A549 (cell line): ENCODE results near the gene LRRC40. TPM values are rescaled to one million over a fixed set of nuclear protein-coding genes. Genes with fewer than 3 reads are reported as not detected.

Experiments
- ATAC-seq, 2 experiments: fragments of 200-7000 bp in 1 of 2; fragments of >200 bp in 1 of 2; cut with Nextera tagmentation in 1 of 2; cut with Tn5 transposase in 1 of 2; 3 replicates each; pipeline versions ENCODE4 v1.8.0 to v1.9.1; 2018 to 2020; ENCODE audit warnings: mild to moderate bottlenecking in 1 of 2, moderate library complexity in 1 of 2
- CTCF ChIA-PET: fragments of 300-600 bp; sonication (Branson Sonifier 250); formaldehyde crosslinking; extraction: SDS; loops from one replicate; lab custom pipeline; 2021; ENCODE audit warnings: antibody characterized with exemption, inconsistent platforms; lab: Yijun Ruan, JAX
- POLR2A ChIA-PET: fragments of 350-600 bp; formaldehyde crosslinking; extraction: SDS; loops from one replicate; lab custom pipeline; 2021; ENCODE audit warnings: antibody characterized with exemption, inconsistent platforms; lab: Yijun Ruan, JAX
- DNase-seq, 2 experiments: peaks; one replicate each; pipeline versions ENCODE4 v3.0.0 to v3.0.0-alpha.2; 2011 to 2016; ENCODE audit warnings: low read depth in 1 of 2, low spot score in 1 of 2
- FAIRE-seq: peaks from 2 replicates; lab custom pipeline; 2011; peaks lifted over from hg19 to GRCh38; lab: Jason Lieb, UNC
- H3K27ac ChIP-seq, 2 experiments: fragments of >200 bp; sonication (Bioruptor Twin); formaldehyde crosslinking; 3 replicates each; pipeline ENCODE4 v1.5.1; 2016 to 2017
- H3K4me1 ChIP-seq: fragments of >200 bp; sonication (Bioruptor Twin); formaldehyde crosslinking; 3 replicates; pipeline ENCODE4 v1.6.1; 2016
- H3K4me2 ChIP-seq: fragments of >200 bp; sonication (Bioruptor Twin); formaldehyde crosslinking; 3 replicates; pipeline ENCODE4 v1.6.1; 2016
- H3K4me3 ChIP-seq: fragments of >200 bp; sonication (Bioruptor Twin); formaldehyde crosslinking; 3 replicates; pipeline ENCODE4 v1.5.1; 2016
- H3K9me3 ChIP-seq: fragments of >200 bp; sonication (Bioruptor Twin); formaldehyde crosslinking; 3 replicates; pipeline ENCODE4 v1.6.1; 2016
- BCL3 ChIP-seq: fragments of >200 bp; sonication (Bioruptor Twin); formaldehyde crosslinking; IDR thresholded peaks from 3 replicates; pipeline ENCODE4 v1.6.1; 2016
- BHLHE40 ChIP-seq: IDR thresholded peaks from 2 replicates; pipeline ENCODE4 v1.6.1; 2012; ENCODE audit warnings: low read depth, low read length, inconsistent platforms
- CHD4 ChIP-seq: fragments of 200-600 bp; sonication (generic); IDR thresholded peaks from 2 replicates; pipeline ENCODE4 v1.6.1; 2016; ENCODE audit warnings: antibody characterized with exemption, mild to moderate bottlenecking, borderline replicate concordance
- EHMT2 ChIP-seq: fragments of 200-600 bp; sonication (generic); IDR thresholded peaks from 2 replicates; pipeline ENCODE4 v1.6.1; 2016; ENCODE audit warnings: antibody characterized with exemption, low read depth, mild to moderate bottlenecking, moderate library complexity
- ELK1 ChIP-seq: fragments of 150-350 bp; IDR thresholded peaks from 2 replicates; pipeline ENCODE4 v1.6.1; 2014; ENCODE audit warnings: low read depth, mild to moderate bottlenecking, low read length
- FOSL2 ChIP-seq, 2 experiments: fragments of 450-650 bp in 1 of 2; fragments of >200 bp in 1 of 2; sonication (Bioruptor Twin) in 1 of 2; formaldehyde crosslinking; IDR thresholded peaks; 2 replicates each; pipeline versions ENCODE4 v1.5.0 to v1.6.1; 2016 to 2020; ENCODE audit warnings: mild to moderate bottlenecking in 1 of 2, moderate library complexity in 1 of 2
- GATA3 ChIP-seq: IDR thresholded peaks from 2 replicates; pipeline ENCODE4 v1.6.1; 2012; ENCODE audit warnings: borderline replicate concordance
- HDAC2 ChIP-seq: fragments of 200-600 bp; sonication (generic); IDR thresholded peaks from 2 replicates; pipeline ENCODE4 v1.6.1; 2016
- HEYL ChIP-seq: fragments of 250-450 bp; sonication (Bioruptor Pico); IDR thresholded peaks from 2 replicates; pipeline ENCODE4 v1.8.0; 2021; ENCODE audit warnings: mild to moderate bottlenecking, moderate library complexity
- HOXB13 ChIP-seq: fragments of 250-450 bp; sonication (Bioruptor Pico); IDR thresholded peaks from 2 replicates; pipeline ENCODE4 v1.5.0; 2020; ENCODE audit warnings: low read depth, mild to moderate bottlenecking, moderate library complexity
- JUN ChIP-seq, 2 experiments: fragments of >200 bp; sonication (Bioruptor Twin); formaldehyde crosslinking; IDR thresholded peaks; 2 replicates in 1 of 2; 3 replicates in 1 of 2; pipeline ENCODE4 v1.6.1; 2016 to 2017
- KDM5A ChIP-seq: fragments of 200-600 bp; sonication (generic); IDR thresholded peaks from 2 replicates; pipeline ENCODE4 v1.6.1; 2016; ENCODE audit warnings: antibody characterized with exemption, mild to moderate bottlenecking
- MAZ ChIP-seq: fragments of 150-350 bp; IDR thresholded peaks from 2 replicates; pipeline ENCODE4 v1.6.1; 2014; ENCODE audit warnings: antibody characterized with exemption, low read depth, low read length, borderline replicate concordance
- NFE2L2 ChIP-seq: fragments of 150-350 bp; conservative IDR thresholded peaks from 2 replicates; pipeline ENCODE4 v1.6.1; 2014; ENCODE audit warnings: low read length
- ZFP36 ChIP-seq: fragments of 450-650 bp; IDR thresholded peaks from 2 replicates; pipeline ENCODE4 v1.6.1; 2014; ENCODE audit warnings: borderline replicate concordance; ENCODE audit not compliant: partially characterized antibody
- ZNF302 ChIP-seq: fragments of 250-450 bp; sonication (Bioruptor Pico); IDR thresholded peaks from 2 replicates; pipeline ENCODE4 v1.9.0; 2021; ENCODE audit warnings: inconsistent platforms, mild to moderate bottlenecking, moderate library complexity
- WGBS: methylation state at CpG from one replicate; pipeline ENCODE4 v1.1.6; 2017; ENCODE audit errors: missing lambda C conversion rate; 5-methylcytosine and 5-hydroxymethylcytosine counted together
- polyA plus RNA-seq, 4 experiments: library from polyadenylated mRNA; depleted of rRNA in 3 of 4; stranded (reverse); fragments of >200 nt; fragmentation: RNase III in 1 of 4; extraction: RNeasy Plus Mini Kit Qiagen cat#74134 plus additional on column Dnase treatment in 1 of 4; gene quantifications; 2 replicates in 3 of 4; 3 replicates in 1 of 4; pipeline ENCODE4 v1.2.3, GENCODE V29; 2011 to 2017
- TF ChIP-seq, protein P1 (sequence below): fragments of >200 bp; sonication (Bioruptor Twin); formaldehyde crosslinking; IDR thresholded peaks from 3 replicates; pipeline ENCODE4 v1.5.1; 2016
- TF ChIP-seq, protein P2 (sequence below): fragments of 250-450 bp; sonication (Bioruptor Pico); IDR thresholded peaks from 2 replicates; pipeline ENCODE4 v1.5.0; 2020; ENCODE audit warnings: low read depth, mild to moderate bottlenecking, moderate library complexity
- TF ChIP-seq, protein P3 (sequence below): fragments of 450-650 bp; IDR thresholded peaks from 2 replicates; pipeline ENCODE4 v1.6.1; 2014; ENCODE audit warnings: antibody characterized with exemption
- TF ChIP-seq, protein P4 (sequence below): fragments of >200 bp; sonication (Bioruptor Twin); formaldehyde crosslinking; IDR thresholded peaks from 2 replicates; pipeline ENCODE4 v1.6.1; 2016

LRRC40 gene
- polyA plus RNA-seq, 2 of the 4 experiments (the other 2 are of a cell fraction), result 10.6 to 25.3 TPM

GRCh38 chr1:70134148-70134547 lies 71.2 kb downstream of the LRRC40 start:
- ChIA-PET POLR2A (no interaction called here), CTCF (interaction anchor here (0.6 to 1.3 kb wide), 3 partner anchors 352 to 470 kb away, joined by 3 to 4 read pairs (median 3); no protein-coding TSS in a partner anchor)
- DNase-seq, result no peak
- no peaks in the 10 kb centered on the region for H3K4me1 ChIP-seq
- no peak overlapping the region for H3K27ac ChIP-seq
- H3K4me2 ChIP-seq, result no peak overlapping the region
- no peak for TF ChIP-seq MAZ
- no peak for ATAC-seq
- no peaks in the 10 kb centered on the region for H3K9me3 ChIP-seq
- 56% methylated on average over 3 of the region's 3 CpGs for WGBS
- no peak for FAIRE-seq
- no peak overlapping the region for H3K4me3 ChIP-seq

DNA sequence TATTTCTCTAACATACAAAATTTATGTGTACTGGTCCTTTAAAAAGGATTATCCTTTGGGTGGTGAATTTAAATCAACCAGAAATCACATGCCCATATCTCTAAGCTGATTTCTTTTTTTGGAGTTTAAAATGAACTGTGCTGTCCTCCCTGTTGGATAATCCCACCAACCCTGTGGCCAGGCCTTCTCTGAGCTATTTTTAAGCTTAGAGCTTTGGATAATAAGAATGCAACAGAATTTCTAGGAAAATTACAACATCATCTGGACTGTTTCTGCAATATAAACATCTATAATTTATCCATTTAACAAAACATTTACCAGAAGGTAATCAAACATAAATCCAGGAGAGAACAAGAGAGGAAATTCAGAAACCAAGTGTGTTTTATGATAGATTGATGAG lies 88.3 kb downstream of the LRRC40 start:
- Histone ChIP-seq H3K4me1 (no peaks in the 10 kb centered on the region), H3K27ac (no peak overlapping the region), H3K9me3 (no peaks in the 10 kb centered on the region), H3K4me3 (no peak overlapping the region), H3K4me2 (no peak overlapping the region)
- ATAC-seq (no peak), FAIRE-seq (no peak), DNase-seq (no peak)
- TF ChIP-seq KDM5A (no peak), NFE2L2 (no peak), HDAC2 (no peak), CHD4 (no peak), HEYL (CRISPR knock-in tag) (no peak), ZFP36 (no peak), FOSL2 (IDR thresholded peaks at IDR 0.05) (no peak), FOSL2 (CRISPR knock-in tag; IDR thresholded peaks at IDR 0.05) (no peak), GATA3 (no peak), HOXB13 (CRISPR knock-in tag) (no peak), BCL3 (no peak), EHMT2 (no peak), ELK1 (no peak), JUN (IDR thresholded peaks at IDR 0.05) (no peak), BHLHE40 (no peak), ZNF302 (CRISPR knock-in tag) (no peak), MAZ (no peak)
- TF ChIP-seq, protein P1, sequence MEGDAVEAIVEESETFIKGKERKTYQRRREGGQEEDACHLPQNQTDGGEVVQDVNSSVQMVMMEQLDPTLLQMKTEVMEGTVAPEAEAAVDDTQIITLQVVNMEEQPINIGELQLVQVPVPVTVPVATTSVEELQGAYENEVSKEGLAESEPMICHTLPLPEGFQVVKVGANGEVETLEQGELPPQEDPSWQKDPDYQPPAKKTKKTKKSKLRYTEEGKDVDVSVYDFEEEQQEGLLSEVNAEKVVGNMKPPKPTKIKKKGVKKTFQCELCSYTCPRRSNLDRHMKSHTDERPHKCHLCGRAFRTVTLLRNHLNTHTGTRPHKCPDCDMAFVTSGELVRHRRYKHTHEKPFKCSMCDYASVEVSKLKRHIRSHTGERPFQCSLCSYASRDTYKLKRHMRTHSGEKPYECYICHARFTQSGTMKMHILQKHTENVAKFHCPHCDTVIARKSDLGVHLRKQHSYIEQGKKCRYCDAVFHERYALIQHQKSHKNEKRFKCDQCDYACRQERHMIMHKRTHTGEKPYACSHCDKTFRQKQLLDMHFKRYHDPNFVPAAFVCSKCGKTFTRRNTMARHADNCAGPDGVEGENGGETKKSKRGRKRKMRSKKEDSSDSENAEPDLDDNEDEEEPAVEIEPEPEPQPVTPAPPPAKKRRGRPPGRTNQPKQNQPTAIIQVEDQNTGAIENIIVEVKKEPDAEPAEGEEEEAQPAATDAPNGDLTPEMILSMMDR, result no peak
- TF ChIP-seq, protein P2, sequence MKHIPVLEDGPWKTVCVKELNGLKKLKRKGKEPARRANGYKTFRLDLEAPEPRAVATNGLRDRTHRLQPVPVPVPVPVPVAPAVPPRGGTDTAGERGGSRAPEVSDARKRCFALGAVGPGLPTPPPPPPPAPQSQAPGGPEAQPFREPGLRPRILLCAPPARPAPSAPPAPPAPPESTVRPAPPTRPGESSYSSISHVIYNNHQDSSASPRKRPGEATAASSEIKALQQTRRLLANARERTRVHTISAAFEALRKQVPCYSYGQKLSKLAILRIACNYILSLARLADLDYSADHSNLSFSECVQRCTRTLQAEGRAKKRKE (CRISPR knock-in tag), result no peak
- TF ChIP-seq, protein P3, sequence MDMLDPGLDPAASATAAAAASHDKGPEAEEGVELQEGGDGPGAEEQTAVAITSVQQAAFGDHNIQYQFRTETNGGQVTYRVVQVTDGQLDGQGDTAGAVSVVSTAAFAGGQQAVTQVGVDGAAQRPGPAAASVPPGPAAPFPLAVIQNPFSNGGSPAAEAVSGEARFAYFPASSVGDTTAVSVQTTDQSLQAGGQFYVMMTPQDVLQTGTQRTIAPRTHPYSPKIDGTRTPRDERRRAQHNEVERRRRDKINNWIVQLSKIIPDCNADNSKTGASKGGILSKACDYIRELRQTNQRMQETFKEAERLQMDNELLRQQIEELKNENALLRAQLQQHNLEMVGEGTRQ, result no peak
- TF ChIP-seq, protein P4, sequence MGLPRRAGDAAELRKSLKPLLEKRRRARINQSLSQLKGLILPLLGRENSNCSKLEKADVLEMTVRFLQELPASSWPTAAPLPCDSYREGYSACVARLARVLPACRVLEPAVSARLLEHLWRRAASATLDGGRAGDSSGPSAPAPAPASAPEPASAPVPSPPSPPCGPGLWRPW, result no peak
- POLR2A ChIA-PET, result no interaction called here
- CTCF ChIA-PET, result interaction anchor here (0.7 kb wide), 1 partner anchor 143 kb away, joined by 3 read pairs; no protein-coding TSS in a partner anchor
